Urinary bladder (tissue), 4 donors: ENCODE measurements around the gene RGS6. TPM values are rescaled to one million over a fixed set of nuclear protein-coding genes. Genes with fewer than 3 reads are reported as not detected.
"Not testable (repeated sequence)": the region's sequence is repeated elsewhere in the genome, so short reads cannot be mapped to it uniquely, and the experiment has no call there.

Experiments
- DNase-seq: peaks from one replicate; pipeline ENCODE4 v3.0.0-alpha.2; 2015; ENCODE audit errors: extremely low spot score
- H3K27ac ChIP-seq: one replicate; pipeline ENCODE4 v1.5.1; 2013; ENCODE audit warnings: low read depth, mild to moderate bottlenecking, moderate library complexity
- H3K36me3 ChIP-seq: one replicate; pipeline ENCODE4 v1.6.1; 2013; ENCODE audit warnings: mild to moderate bottlenecking, moderate library complexity; ENCODE audit not compliant: insufficient read depth
- H3K4me1 ChIP-seq: one replicate; pipeline ENCODE4 v1.6.1; 2013; ENCODE audit warnings: mild to moderate bottlenecking, moderate library complexity; ENCODE audit not compliant: insufficient read depth
- H3K4me3 ChIP-seq: one replicate; pipeline ENCODE4 v1.5.1; 2013; ENCODE audit warnings: low read depth, low read length
- WGBS: extraction: QIAGEN DNeasy Blood & Tissue Kit; methylation state at CpG from one replicate; pipeline ENCODE4 v1.1.7; 2013; 5-methylcytosine and 5-hydroxymethylcytosine counted together
- polyA plus RNA-seq: library from polyadenylated mRNA; stranded (reverse); fragments of 200-250 nt; gene quantifications from one replicate; pipeline ENCODE4 v1.2.3, GENCODE V29; 2013
- total RNA-seq: library from RNA; depleted of rRNA; stranded (reverse); fragments of >200 nt; gene quantifications from one replicate; pipeline ENCODE4 v1.2.3, GENCODE V29; 2014
- donor health status: healthy with polysubstance abuse.
- donor health status: healthy.

The RGS6 gene
- total and polyA plus RNA-seq, 2 donors, result 0.65 to 3.3 TPM

DNA sequence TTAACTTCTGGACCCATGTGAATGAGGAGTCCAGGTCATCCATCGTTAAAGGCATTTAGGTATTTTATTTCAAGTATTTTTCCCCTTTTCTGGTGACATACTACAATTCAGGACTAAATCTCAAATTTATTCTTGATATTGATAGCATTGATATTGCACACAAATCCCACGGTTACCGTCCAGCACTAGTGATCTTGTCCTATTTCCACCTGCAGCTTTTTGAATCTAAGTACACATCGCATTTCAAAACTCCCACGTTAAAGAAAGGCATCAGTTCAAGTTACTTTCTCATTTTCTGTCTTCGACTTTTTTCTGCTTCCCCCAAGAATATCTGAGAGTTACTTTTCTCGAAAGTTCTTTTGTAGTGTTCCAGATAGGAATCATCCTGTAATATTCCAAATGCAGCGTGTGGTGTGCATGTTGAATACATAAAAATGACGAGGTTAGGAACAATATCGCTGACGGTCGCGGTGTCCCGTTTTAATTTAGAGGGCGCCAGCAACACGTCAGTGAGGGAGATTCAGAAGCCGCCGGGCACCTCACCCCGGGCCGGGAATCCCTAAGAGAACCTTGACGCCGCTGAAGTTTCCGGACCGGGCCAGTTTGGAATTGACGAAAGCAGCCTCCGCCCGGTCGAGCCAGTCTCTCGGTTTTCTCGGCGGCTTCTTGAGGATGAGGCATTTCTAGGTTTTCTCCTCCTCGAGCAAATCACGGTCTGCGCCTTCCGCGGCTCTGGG lies 569 bp upstream of the RGS6 start:
- WGBS, result 12% methylated on average over 36 of the region's 36 CpGs
- DNase-seq, result no peak
- Histone ChIP-seq H3K4me3 (peak overlapping the region; percentile 25), H3K36me3 (no peaks in the 10 kb centered on the region), H3K4me1 (peaks cover 2% of the 10 kb centered on the region), H3K27ac (no peak overlapping the region)

DNA sequence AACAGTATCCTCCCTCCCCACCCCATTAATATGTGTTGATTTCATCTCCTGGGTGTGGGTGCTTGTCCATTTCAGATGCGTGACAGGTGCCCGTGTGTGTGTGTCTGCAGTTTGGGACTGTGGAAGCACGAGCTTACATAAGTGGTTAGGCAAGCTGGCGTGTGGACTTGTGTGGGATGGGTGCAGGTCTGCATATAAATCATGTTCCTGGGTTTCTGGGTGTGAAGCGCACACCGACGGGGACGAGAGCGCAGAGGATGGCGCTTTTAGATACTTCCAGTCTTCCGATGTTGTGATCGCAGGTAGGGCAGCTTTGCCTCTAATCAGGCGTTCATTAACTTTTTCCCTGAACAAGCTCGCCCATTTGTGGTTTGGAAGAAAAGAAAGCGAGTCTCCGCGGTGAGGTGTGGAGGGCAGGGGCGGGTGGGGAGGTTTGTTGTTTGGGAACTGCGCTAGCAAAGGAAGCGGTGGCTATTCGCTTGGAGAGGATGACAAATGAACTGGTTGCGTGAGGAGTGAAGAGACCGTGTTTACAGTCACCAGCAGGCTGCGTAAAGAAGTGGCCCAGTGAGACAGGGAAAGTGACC lies 865 bp downstream of the RGS6 start:
- DNase-seq, result no peak
- Histone ChIP-seq H3K27ac (no peak overlapping the region), H3K36me3 (no peaks in the 10 kb centered on the region), H3K4me1 (peaks cover 2% of the 10 kb centered on the region), H3K4me3 (no peak overlapping the region)
- WGBS, result 5% methylated on average over 24 of the region's 24 CpGs

DNA sequence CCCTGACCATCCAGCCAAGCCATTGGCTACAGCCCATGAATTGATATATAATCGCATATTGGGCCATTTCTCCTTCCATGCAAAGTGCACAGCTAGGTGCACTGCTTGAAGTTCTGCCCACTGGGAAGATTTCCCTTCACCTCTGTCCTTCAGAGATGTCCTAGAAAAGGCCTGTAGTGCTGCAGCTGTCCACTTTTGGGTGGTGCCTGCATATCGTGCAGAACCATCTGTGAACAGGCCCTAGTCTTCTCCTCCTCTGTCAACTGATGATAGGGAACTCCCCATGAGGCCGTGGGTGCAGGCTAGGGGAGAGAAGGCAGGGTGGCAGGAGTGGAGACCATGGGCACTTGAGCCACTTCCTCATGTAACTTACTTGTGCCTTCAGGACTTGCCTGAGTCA lies 6.0 kb downstream of the RGS6 start:
- not testable (repeated sequence) for H3K4me3 ChIP-seq, H3K4me1 ChIP-seq, H3K36me3 ChIP-seq, DNase-seq, H3K27ac ChIP-seq
- 78% methylated on average over 3 of the region's 3 CpGs for WGBS

DNA sequence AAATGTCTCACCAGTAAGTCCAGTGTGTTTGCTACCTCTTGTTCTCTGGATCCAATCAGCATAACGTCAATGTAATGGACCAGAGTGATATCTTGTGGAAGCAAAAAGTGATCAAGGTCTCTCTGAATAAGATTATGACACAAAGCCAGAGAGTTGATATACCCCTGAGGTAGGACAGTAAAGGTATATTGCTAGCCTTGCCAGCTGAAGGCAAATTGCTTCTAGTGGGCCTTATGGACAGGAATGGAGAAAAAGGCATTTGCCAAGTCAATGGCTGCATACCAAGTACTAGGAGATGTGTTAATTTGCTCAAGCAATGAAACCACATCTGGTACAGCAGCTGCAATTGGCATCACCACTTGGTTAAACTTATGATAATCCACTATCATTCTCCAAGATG lies 7.1 kb downstream of the RGS6 start:
- not testable (repeated sequence) for DNase-seq, H3K4me1 ChIP-seq, H3K36me3 ChIP-seq, H3K4me3 ChIP-seq, H3K27ac ChIP-seq
- WGBS, result 78% methylated on average over 1 of the region's 1 CpG

DNA sequence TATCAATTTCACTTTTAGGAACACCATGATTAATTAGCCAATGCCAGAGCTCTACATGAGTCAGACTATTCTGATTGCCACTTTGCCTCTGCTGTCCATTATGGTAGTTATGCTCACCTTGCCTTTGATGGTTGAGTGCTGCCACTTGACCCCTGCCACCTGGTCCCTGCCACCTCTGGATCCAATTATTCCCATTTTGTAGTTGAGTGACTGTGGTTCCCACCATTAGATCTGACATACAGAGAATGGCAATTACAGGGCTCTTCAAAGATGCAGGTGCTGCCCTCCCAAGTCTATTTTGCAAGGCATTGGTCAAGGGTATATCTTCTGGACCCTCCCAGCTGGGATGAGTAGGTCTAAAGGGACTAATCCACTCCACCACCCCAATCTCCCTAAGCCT lies 8.3 kb downstream of the RGS6 start:
- not testable (repeated sequence) for H3K27ac ChIP-seq, DNase-seq, H3K36me3 ChIP-seq

DNA sequence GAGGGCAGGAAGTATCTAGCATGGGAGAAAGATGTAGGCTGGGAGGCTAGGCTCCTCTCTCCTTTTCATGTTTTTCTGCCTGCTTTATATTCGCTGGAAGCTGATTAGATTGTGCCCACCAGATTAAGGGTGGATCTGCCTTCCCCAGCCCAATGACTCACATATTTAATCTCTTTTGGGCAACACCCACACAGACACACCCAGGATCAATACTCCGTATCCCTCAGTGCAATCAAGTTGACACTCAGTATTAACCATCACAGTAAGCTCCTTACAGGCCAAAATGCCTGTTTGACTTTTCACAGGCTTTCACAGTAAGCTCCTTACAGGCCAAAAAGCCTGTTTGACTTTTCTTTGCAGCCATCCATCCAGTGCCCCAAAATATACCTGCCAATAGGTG lies 9.4 kb downstream of the RGS6 start:
- not testable (repeated sequence) for H3K4me3 ChIP-seq, DNase-seq, H3K27ac ChIP-seq, H3K36me3 ChIP-seq, H3K4me1 ChIP-seq
- WGBS, result 91% methylated on average over 2 of the region's 2 CpGs

More for the DNA sequence above, 8.3 kb downstream of the RGS6 start:
- H3K4me1 ChIP-seq, H3K4me3 ChIP-seq: not testable (repeated sequence)

DNA sequence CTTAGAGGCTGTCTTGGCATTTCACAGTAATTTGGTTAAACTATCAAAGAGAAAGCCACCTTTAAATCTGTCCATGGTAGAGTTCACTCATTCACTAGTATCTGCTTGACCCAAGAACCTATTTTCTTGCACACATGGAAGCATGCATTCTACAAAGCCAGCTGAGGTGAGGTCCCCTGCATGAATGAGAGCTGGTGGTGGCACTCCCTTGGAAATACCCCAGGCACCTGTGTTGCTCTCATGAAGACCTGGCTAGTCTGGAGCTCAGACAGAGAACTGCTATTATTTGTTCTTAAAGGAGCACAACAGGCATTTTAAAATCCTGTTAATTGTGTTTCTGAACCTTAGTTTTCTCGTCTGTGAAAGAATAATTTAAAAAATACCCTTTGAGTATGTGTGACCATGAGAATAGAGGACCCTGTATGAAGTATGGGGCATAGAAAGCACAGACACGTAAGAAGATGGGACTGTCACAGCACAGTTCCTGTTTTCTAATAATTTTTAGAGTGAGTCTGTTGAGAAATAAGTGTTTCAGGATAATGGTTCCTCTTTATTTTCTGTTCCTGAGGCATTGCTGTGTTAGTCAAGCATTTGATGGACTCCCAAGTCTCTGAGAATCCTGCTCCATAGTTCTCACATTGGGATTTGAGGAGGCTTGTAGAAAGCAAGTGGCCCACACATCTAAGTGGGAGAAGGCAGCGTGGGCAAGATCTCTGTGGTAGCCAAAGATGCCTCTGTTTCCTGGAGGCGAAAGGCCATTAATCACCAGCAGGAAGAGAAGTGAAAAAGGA lies 10.9 kb downstream of the RGS6 start:
- no peak for DNase-seq
- H3K36me3 ChIP-seq, result no peaks in the 10 kb centered on the region
- H3K4me1 ChIP-seq, result no peaks in the 10 kb centered on the region
- 63% methylated on average over 4 of the region's 4 CpGs for WGBS
- no peak overlapping the region for H3K4me3 ChIP-seq
- no peak overlapping the region for H3K27ac ChIP-seq

DNA sequence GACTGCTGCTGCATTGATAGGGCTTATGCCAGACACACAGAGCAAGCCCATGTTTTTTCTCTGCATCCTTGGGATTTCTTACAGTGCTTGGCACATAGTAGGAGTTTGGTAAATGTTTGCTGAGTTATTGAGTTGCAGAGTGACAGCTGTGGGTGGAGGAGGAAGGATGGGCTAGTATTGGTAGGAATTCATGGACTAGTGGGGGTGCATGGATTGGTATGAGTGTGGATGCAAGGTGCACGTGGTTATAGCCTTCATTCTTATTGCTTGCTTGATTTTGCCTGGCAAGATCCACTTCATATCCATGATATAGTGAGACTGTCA lies 11.4 kb downstream of the RGS6 start:
- no peak for DNase-seq
- 66% methylated on average over 1 of the region's 1 CpG for WGBS
- H3K4me1 ChIP-seq, result no peaks in the 10 kb centered on the region
- H3K27ac ChIP-seq, result no peak overlapping the region
- H3K4me3 ChIP-seq, result no peak overlapping the region
- H3K36me3 ChIP-seq, result no peaks in the 10 kb centered on the region

DNA sequence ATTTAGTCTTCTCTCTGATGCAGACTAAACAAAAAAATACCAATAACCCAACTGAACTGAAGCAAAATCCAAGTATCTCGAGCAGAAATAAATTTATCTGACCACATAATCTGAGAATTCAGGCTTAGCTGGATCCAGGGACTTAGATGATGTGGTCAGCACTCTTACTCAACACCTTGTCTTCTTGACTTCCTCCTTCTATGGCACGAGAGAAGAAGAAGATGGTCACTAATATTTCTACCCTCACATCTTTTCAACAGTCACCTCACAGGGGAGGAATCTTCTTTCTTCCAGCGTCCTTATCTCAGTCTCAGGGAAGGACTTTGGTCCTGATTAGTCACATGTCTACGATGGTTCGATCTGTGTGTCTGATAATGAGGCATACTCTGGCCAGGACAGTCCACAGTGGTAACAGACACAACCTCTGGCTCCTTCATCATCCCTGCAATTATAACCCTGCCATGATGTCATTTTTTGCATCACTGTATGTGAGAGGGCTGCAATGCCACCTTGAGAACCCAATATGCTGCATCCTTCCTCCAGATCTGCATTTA lies 15.8 kb downstream of the RGS6 start:
- no peaks in the 10 kb centered on the region for H3K4me1 ChIP-seq
- 68% methylated on average over 5 of the region's 5 CpGs for WGBS

DNA sequence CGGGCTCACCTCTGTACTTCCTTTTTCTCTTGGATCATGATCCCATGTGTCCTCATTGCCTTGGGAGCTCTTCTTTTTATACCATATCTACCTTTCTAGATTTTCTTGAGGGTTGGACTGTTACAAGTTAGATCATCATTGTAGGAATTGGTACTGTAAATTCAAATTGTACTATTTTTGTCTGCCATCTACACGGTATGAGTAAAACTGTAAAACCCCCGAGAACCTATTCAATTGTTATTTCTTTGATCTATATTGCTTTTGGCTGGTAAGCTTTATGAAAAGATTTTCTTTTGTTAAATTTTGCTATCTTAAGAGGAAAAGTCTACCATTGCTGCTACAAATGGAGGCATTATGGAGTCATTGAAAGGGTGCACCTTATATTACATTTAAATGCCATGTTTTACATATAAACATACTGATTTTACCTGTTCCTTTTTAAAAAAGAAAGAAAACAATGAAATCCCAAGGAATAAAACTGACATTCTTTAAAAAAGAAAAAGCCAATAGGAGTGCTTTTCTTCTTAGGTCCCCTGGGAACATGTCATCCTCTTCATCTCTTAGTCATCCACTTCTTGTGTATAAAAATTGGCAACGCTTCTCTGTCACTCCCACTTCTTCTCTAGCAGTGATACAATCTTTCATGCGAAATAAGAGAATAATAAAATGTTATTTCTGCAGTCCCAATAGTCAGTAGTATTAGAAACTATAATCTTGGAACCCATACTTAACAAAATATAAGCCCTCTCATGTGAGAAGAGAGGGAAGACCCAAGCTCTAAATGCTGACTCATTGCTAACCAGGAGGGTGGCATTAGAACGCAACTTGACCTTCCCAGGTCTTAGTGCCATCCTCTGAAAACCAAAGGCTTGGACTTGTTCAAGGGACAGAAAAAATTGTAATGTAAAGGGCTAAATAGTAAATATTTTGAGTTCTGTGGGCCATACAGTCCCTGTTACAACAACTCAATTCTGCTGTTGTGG lies 20.4 kb downstream of the RGS6 start:
- H3K4me3 ChIP-seq, result no peak overlapping the region
- no peaks in the 10 kb centered on the region for H3K4me1 ChIP-seq
- H3K27ac ChIP-seq, result no peak overlapping the region
- DNase-seq, result no peak
- H3K36me3 ChIP-seq, result no peaks in the 10 kb centered on the region
- 86% methylated on average over 6 of the region's 6 CpGs for WGBS

More for the DNA sequence above, 15.8 kb downstream of the RGS6 start:
- Histone ChIP-seq H3K27ac (no peak overlapping the region), H3K4me3 (no peak overlapping the region), H3K36me3 (no peaks in the 10 kb centered on the region)
- no peak for DNase-seq

DNA sequence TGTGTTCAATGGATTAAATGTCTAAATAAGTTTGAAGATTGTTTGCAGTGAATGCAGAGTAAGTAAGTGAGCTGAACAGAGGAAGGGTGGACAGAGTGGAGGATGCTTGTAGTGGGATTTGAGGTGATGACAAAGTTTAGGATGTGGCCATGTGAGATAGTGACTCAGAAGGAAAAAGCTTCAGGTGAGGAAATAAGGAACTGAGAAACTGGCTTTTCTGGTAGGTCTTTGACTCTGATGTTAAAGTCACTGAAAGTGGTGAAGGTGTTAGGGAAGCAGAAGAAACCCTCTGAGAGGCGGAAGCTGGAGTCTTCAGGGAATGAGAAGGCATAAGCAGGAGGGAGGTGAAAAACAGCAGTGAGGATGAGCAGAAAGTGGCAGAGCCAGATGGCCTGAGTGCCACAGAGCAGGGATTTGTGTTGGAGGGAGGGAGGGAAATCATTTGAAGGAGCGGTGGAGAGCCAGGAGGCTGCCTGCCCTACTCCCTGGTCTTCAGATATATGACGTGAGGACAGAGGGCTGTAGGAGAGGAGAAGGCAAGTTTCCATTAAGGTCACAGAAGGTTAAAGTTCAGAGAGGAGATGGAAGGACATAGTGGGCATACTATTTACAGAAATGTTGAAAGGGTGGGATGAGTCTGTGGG lies 24.8 kb downstream of the RGS6 start:
- H3K27ac ChIP-seq, result no peak overlapping the region
- DNase-seq, result no peak
- H3K4me1 ChIP-seq, result no peaks in the 10 kb centered on the region
- 77% methylated on average over 3 of the region's 3 CpGs for WGBS
- H3K36me3 ChIP-seq, result no peaks in the 10 kb centered on the region
- no peak overlapping the region for H3K4me3 ChIP-seq

DNA sequence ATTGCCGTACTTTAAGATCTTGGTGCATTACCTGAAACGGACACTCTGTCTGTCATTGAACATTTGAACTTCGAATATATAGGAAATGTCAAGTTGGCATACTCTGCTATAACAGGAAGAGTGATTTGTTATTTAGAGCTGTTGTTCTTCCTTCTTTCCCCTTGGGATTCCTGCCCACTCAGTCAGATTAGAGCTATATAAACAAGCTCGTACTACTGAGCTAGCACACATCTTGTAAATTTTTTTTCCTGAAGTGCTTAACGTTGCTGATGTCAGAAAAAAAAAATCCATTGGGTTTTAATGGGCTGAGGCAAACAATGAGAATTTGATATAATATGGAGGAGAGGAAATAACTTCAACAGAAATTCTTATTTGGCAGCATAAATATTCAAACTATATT lies 26.8 kb downstream of the RGS6 start:
- WGBS, result 19% methylated on average over 5 of the region's 5 CpGs
- peak; percentile 10 for DNase-seq

More for the DNA sequence above, 26.8 kb downstream of the RGS6 start:
- H3K36me3 ChIP-seq, result no peaks in the 10 kb centered on the region
- H3K4me1 ChIP-seq, result no peaks in the 10 kb centered on the region
- H3K4me3 ChIP-seq, result no peak overlapping the region
- H3K27ac ChIP-seq, result no peak overlapping the region
